GM13976 (cell line): ENCODE results near the gene CEP162.

Source experiments
- DNase-seq: peaks from one replicate; pipeline ENCODE4 v3.0.0; 2012; ENCODE audit warnings: low spot score
- in situ Hi-C: fragments of 300-500 bp; cut with MboI; formaldehyde crosslinking; loops from one replicate; pipeline ENCODE4 v1.12.0; 2022; ENCODE audit warnings: low sequenced_read_pairs, mixed read lengths, inconsistent platforms; ENCODE audit not compliant: unreplicated experiment
- TF ChIP-seq, protein P1 (sequence below): IDR thresholded peaks from 2 replicates; pipeline ENCODE4 v1.5.1; 2012; ENCODE audit warnings: borderline replicate concordance, mild to moderate bottlenecking; ENCODE audit not compliant: insufficient read depth; ENCODE audit errors: extremely low read depth, missing control alignments, control extremely low read depth

CEP162 gene

DNA sequence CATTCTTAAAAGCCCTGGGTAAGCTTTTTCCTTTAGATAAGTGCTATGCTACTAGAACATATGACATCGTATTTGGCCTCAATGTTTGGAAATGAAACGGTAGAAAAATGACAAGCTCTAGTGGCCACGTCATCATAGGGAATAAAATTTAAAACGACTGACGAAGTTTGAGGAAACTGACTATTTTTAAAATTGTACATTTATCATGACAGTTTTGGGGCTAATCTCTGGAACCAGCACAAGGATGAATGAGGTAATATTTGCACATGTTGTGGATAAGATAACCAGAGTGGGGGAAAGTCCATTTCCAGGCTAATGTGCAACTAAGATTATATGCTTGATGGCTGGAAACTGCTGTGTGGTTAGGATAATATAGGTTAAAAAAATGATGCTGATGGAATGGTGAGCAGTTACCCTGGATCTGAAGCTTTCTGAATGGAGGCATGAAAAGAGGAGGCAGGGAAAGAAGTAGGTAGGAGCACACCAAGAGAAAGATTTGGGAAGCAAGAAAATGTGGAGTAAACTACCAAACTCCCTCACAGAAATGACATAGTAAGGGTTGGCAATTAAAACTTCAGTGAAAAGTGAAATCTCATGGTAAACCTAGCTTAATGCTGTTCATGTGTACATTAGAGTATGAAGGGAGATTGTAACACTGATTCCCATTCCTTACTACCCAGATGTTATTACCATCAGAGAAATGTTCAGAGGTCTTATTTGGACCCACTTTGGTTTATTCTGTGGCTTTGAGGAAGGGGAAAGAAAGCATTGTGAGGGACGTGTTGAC lies 42.7 kb upstream of the CEP162 start:
- TF ChIP-seq, protein P1, sequence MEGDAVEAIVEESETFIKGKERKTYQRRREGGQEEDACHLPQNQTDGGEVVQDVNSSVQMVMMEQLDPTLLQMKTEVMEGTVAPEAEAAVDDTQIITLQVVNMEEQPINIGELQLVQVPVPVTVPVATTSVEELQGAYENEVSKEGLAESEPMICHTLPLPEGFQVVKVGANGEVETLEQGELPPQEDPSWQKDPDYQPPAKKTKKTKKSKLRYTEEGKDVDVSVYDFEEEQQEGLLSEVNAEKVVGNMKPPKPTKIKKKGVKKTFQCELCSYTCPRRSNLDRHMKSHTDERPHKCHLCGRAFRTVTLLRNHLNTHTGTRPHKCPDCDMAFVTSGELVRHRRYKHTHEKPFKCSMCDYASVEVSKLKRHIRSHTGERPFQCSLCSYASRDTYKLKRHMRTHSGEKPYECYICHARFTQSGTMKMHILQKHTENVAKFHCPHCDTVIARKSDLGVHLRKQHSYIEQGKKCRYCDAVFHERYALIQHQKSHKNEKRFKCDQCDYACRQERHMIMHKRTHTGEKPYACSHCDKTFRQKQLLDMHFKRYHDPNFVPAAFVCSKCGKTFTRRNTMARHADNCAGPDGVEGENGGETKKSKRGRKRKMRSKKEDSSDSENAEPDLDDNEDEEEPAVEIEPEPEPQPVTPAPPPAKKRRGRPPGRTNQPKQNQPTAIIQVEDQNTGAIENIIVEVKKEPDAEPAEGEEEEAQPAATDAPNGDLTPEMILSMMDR = no peak
- in situ Hi-C loops = no loop called here
- no peak for DNase-seq

DNA sequence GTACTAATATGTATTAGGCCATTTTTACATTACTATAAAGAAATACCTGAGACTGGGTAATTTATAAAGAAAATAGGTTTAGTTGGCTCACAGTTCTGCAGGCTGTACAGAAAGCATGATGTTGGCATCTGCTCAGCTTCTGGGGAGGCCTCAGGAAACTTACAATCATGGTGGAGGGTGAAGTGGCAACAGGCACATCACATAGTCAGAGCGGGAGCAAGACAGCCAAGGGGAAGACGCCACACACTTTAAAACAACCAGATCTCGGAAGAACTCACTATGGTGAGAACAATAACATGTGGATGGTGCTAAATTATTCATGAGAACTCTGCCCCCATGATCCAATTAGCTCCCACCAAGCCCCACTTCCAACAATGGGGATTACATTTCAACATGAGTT lies 41.3 kb upstream of the CEP162 start:
- no peak for DNase-seq
- TF ChIP-seq, protein P1 = no peak
- in situ Hi-C loops = no loop called here

DNA sequence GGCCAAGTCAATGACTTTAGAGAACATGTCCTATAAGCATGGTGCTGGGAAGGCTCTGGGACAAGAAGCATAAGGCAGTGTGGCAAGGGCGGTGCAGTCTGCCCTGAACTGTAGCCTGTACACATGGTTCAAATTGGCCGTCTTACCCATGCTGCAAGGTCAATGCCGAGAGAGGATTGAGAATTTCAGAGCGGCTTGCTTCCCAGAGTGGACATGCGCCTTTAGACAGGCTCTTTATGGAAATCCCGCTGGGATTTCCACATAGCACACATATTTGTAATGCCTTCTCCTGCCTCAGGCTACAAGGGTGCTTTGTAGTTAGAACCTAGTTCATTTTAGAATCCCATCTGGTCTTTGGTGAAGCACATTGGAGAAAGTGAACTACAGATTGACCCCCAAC lies 36.1 kb upstream of the CEP162 start:
- DNase-seq = no peak
- in situ Hi-C loops = no loop called here
- TF ChIP-seq, protein P1 = no peak

DNA sequence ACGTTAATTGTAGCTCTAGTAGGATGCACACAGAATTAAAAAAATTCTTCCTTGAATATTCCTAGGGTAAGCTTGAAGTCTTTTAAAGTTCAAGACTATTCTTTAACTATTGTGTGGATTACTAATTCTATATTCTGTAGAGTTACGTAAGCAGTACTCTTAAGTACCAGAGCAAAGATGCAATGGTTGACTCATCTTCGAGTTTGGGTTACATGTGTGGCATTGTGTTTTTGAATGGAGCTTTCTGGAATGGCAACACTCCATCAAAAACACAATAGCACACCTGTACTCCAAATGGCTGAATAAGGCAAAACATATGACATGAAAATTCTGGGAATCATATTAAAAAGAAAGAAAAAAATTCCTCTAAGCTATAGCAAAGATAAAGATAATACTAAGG lies 33.5 kb upstream of the CEP162 start:
- DNase-seq = no peak
- in situ Hi-C loops = no loop called here
- TF ChIP-seq, protein P1 = no peak

DNA sequence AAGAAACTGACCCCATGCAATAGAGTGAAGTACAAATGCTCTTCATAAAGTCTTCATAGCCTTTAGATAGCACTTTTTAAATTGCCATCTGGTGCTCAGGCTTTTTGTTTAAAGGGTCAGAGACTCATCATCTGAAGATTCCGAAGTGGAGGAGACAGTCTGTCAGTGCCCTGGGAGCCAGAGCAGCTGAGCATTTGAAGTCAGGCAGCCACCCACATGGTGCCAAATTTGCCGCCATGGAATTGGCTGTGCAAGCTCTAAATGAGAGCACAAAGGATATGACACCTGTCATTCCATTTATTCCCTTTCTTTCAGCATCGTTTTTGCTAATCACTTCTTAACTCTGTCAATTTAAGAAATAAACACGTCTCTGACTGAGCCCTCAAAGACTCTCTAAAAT lies 32.8 kb upstream of the CEP162 start:
- in situ Hi-C loops = no loop called here
- TF ChIP-seq, protein P1 = no peak
- DNase-seq = no peak

DNA sequence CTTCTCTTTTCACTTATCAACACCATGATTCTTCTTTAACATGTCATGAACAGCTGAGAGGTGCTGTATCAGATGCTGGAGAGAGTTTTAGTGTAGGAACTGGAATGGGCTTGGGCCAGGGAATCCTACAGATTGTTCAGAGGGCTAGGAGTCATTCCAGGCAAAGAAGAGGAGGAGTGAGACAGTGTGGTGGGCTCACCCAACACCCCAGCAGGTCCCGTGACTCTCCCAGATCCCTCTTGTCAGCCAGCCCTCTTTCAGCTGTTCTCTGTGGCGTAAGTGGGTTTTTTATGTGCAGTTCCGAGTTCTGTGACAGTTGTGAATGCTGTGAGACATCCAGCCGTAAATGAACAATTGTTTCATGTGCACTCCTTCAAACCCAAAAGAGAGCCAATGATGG lies 31.4 kb upstream of the CEP162 start:
- in situ Hi-C loops = no loop called here
- TF ChIP-seq, protein P1 = no peak
- no peak for DNase-seq

DNA sequence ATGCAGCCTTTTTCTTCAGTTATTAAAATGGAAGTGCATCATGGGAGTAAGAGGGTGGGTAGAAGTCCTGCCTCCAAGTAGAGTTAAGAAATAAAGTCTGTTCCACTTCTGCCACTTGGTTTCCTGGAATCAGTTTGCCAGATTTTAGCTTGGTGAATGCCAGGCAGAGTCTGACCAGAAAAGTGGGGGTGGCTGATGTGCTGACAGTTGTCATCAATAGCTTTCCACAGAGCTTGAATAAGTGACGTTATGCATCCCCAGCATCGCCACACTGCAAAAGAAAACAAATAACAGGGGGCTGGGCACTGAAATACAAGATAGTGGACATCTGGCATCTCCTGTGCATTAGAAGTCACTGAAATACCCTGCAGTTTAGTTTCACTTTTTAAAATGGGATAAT lies 30.8 kb upstream of the CEP162 start:
- no peak for DNase-seq
- TF ChIP-seq, protein P1 = no peak
- in situ Hi-C loops = no loop called here
